Heart left ventricle (tissue), 13 donors: ENCODE results near the gene NUAK2.

Experiments used
- CTCF ChIP-seq, 12 donors: fragments of 200-600 bp; sonication (generic) in 4 of 12; IDR thresholded peaks; one replicate each; pipeline versions ENCODE4 v1.5.0 to v1.8.0; 2018 to 2022; ENCODE audit warnings: antibody characterized with exemption in 12 of 12, mild to moderate bottlenecking in 5 of 12
- POLR2A ChIP-seq, 2 donors: fragments of 450-650 bp; IDR thresholded peaks; one replicate each; pipeline ENCODE4 v1.6.1; 2017; ENCODE audit warnings: antibody characterized with exemption in 2 of 2, mild to moderate bottlenecking in 2 of 2, moderate library complexity in 2 of 2
- donor health status: ischemic (EF 13 %, LVEDD 7.1; RV severe dilation, severe dysfunction).
- donor health status: DM: no; HTN: yes; CAD: no.
- donor health status: DM: no; HTN: no; CAD: no.
- donor health status: ischemic (EF 25% LVEDD 6.9; RV normal size, moderate dysfunction).
- donor health status: ischemic (EF 25% LVEDD 5.7; RV mildly dilated, moderate dysfunction).
- donor health status: ischemic (EF 35%, LVEDD 5.7; RV mildly dilated, moderate dysfunction).
- donor health status: nonischemic (EF 11% LVEDD 7.7; RV severe dilation, severe dysfunction).
- donor health status: DM: yes; HTN: yes; CAD: no.
- donor health status: PGD.
- donor health status: ischemic (EF 29% LVEDD 5.4; RV normal size, mild dysfunction).
- donor health status: nonischemic (EF 23%, LVEDD 6.1; RV moderate dilation, normal function).

- TF ChIP-seq POLR2A (IDR thresholded peaks at IDR 0.05): no peak
- TF ChIP-seq CTCF (IDR thresholded peaks at IDR 0.05): no peak
These were observed 11.8 kb downstream of the NUAK2 start for GRCh38 chr1:205309741-205310140.
